Posterior cingulate gyrus (tissue), 11 donors: ENCODE measurements around the gene ITGA7.

Source experiments
- DNase-seq, 10 donors: peaks; one replicate each; pipeline versions ENCODE4 v3.0.0 to v3.0.0-alpha.2; 2020 to 2021; ENCODE audit warnings: mixed read lengths in 3 of 10
- intact Hi-C: fragments of 100-400 bp; cut with DNase I; formaldehyde crosslinking; loops from one replicate; pipeline ENCODE4 v1.15.1; 2023

Gene ITGA7

DNA sequence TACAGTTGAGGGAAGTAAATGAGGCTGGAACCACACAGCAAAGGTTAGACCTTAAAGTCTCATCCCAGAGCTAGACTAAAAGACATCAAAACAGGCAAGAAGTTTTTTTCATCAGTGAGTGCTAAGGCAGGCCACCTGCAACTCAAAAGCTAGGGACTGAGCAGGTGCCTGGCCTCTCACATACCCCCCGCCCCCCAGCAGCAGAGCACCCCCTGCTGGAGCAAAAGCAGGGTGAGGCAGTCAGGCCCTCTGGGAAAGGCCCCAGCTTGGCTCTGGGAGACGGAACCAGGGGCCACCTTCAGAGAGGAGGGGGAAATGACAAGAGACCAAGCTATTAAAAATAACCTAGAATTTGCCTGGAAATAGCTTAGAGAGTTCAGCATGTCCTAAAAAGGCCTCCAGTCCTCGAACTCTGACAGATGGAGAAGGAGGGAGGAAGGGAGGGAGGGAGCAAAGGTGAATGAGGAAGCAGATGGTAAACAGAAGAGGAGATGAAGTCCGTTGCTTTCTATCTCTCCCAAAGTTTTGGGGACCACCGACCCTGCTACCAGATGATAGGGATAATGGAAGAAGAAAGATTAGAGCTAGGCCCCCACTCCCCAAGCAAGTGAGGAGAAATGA, 1.8 kb downstream of the ITGA7 start:
- DNase-seq, result peak in 2 of 10 donors; percentile 12 to 24
- intact Hi-C loops, result no loop called here

- DNase-seq, result peak in 1 of 10 donors; percentile 72
- intact Hi-C loops, result no loop called here
These were observed 2.6 kb downstream of the ITGA7 start for GRCh38 chr12:55704824-55705718.

- intact Hi-C loops, result no loop called here
- DNase-seq, result peak in 1 of 10 donors; percentile 66
These were observed 3.6 kb downstream of the ITGA7 start for GRCh38 chr12:55703901-55704761.

DNA sequence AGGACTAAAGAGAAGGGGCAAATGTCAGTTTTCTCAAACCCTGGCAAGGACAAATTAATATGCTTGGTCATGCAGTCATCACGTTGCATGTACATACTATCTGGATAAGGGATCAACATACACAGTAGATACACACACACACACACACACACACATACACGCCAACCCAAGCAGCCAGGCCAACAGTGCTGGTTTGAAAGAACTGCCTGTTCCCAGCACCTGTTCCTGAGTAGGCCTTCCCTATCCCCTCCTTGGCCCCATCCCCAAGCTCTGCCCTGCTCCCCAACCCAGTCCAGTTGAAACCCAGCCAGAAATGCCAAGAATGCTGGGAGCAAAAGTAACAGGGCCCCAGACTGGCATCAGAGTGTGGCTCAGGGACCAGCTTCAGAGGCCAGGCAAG, 4.4 kb downstream of the ITGA7 start:
- intact Hi-C loops, result no loop called here
- peak in 1 of 10 donors; percentile 70 for DNase-seq

DNA sequence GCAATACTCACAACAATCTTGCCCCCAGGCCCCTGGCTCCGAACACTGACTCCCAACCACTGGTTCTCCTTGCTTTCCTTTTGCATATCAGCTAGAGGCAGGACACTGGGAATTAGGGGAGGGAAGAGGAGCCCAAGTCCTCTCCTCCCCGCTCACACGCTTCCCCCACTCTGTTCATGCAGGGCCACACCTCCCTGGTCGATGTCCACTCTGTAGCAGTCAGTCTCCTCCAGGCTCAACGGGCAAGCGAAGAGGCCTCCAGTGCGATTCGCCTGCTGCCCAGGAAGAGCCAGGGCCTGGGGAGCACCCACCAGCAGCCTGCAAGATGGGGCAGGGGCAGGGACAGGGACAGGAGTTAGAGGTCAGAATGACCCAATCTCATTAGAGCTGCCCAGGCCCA, 4.8 kb downstream of the ITGA7 start:
- intact Hi-C loops, result no loop called here
- DNase-seq, result peak in 2 of 10 donors; percentile 33 to 62

DNA sequence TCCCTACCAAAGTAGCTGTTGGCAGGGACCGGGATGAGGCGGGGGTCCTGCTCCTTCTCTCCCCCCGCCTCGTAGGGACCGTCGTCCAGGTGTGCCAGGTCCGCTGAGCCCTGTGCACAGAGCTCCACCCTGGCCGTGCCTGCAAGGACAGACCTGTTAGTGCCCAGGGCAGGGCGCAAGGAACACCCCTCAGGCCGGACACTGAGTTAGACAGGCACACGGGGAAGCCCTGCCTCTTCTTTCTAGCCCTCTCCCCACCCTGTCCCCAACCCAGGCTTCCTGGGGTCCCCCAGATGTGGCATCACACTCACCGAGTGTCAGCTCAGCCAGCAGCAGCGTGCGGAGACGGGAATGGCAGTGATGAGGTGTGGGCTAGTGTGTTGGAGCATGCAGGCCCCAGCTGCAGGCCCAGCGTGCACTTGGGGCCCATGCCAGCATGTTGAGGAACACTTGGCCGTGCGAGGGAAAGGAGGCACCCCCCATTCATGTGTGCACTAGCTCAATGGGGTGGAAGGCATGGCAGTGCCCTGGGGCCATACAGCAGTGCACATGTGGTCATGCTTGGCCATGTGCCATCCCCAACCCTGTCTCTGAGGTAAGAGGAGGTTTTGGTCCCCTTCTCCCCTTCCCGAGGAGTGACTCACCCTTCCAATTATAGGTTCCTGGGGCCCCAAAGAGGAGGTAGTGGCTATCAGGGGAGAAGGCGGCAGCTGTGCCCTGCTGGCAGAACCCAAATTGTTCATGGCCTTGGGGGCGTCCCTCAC, 7.3 kb downstream of the ITGA7 start:
- peak in 2 of 10 donors; percentile 54 to 63 for DNase-seq
- intact Hi-C loops, result no loop called here

DNA sequence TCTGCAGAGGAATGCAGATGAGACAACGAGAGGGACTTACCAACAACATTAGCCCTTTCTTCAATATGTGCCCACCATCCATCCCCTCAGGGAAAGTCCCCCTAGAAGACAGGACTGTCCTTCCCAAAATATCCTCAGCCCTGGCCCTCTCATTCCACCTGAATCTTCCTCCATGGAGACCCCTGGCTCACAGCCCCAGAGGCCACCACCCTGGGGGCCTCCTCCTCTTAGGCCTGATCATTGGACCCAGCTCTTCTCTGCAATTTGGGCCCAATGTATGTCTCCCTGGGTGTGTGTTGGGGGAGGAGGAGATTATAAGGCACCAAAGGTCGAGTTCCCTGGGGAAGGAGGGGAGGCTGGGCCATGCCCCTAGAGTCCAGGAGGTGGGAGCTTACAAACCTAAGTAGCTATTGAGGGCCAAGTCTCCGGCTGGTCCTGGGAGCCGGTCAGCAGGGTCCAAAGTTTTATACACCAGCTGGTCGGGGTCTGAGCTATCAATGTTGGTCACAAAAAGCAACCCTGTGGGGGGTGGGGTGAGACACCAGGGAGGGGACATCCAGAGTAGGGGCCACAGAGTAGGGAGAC, 8.1 kb downstream of the ITGA7 start:
- intact Hi-C loops, result no loop called here
- peak in 1 of 10 donors; percentile 71 for DNase-seq

- peak in 2 of 10 donors; percentile 12 to 44 for DNase-seq
- intact Hi-C loops, result no loop called here
These were observed 8.7 kb downstream of the ITGA7 start for GRCh38 chr12:55698965-55699364.

DNA sequence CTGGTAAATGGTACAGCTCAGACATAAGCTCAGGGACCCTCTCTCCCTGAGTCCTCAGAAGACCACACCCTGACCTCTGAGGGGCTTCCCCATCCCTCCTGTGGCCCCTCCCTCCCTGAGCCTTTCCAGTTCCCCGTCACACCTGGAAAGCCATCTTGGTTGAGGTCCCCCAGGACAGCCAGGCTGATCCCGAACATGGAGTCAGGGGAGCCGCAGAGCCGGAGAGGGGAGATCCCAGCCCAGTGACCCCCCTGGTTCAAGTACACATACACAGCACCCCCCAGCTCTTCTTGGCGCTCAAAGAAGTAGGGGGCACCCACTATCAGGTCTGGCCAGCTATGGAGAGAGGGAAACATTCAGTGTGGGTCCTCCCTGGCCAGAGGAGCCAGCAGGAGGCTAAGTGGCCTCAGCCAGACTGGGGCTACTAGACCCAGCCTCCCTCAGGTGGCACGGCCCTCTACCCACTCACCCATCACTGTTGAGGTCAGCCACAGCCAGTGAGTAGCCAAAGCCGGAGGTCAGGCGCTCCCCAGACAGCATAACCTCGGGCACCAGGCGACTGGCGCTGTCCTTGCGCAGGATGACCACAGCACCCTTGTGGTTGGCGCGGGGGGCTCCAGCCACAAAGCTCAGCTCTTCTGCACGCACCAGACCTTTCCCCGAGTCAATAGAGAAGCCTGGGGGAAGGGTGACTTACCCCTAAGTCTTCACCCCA, 9.3 kb downstream of the ITGA7 start:
- intact Hi-C loops, result no loop called here
- DNase-seq, result peak in 2 of 10 donors; percentile 55 to 58

DNA sequence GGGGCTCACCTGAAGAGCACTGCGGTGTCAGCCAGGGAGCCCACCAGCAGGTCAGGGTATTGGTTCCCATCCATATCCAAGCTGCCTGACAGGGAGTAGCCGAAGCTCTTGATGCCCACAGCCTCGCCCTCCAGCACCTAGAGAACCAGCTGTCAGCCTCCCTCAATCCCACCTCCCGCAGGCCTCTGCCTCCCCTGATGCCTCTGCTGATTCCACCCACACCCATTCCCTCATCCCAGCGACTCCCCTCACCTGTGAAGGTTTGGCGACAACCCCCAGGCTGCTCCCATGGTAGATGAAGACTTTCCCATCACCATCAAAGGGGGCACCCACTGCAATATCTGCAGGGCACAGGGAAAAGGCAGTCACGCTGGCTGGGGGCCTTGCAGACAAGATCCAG, 10.0 kb downstream of the ITGA7 start:
- intact Hi-C loops, result no loop called here
- DNase-seq, result peak in 1 of 10 donors; percentile 35

GRCh38 chr12:55696796-55697462, 10.8 kb downstream of the ITGA7 start:
- intact Hi-C loops, result no loop called here
- peak in 2 of 10 donors; percentile 31 to 52 for DNase-seq

- intact Hi-C loops, result no loop called here
- no peak for DNase-seq
These were observed 11.6 kb downstream of the ITGA7 start for GRCh38 chr12:55696141-55696540.

- DNase-seq, result no peak
- intact Hi-C loops, result no loop called here
These were observed 12.4 kb downstream of the ITGA7 start for GRCh38 chr12:55695349-55695748.

DNA sequence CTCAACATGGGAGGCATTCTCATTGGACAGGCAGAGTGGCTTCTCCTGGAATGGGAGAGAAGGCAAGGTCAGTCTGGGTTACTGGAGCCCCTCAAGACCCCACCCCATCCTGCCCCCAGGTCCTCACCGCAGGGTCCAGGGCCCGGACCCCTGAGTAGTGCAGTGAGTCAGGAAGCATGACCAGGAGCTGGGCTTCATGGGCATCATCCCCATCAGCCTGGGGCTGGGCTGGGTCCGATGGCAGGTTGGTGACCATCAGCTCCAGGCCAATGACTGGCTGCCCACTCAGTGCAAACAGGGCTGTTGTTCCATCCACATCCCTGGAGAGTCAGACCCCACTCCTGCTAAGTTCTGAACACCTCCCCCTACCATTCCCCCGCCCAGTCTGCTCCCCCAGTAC, 13.1 kb downstream of the ITGA7 start:
- DNase-seq, result no peak
- intact Hi-C loops, result no loop called here

DNA sequence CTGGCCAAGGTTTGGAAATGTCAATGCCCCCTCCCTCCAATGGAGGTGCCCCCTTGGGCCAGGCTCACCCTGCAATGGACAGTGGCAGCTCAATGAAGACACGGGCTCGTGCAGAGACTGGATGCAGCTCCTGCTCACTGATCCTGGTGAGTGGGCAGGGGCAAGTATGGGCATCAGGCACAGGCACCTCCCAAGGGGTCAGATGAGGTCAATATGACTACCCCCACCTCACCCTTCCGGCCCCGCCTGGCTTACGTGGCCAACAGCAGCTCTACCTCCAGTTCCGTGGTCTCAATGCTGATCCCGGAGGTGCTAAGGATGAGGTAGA, 13.6 kb downstream of the ITGA7 start:
- intact Hi-C loops, result no loop called here
- no peak for DNase-seq

GRCh38 chr12:55693323-55694187, 14.1 kb downstream of the ITGA7 start:
- intact Hi-C loops, result no loop called here
- no peak for DNase-seq

GRCh38 chr12:55692631-55693322, 14.9 kb downstream of the ITGA7 start:
- intact Hi-C loops, result no loop called here
- no peak for DNase-seq
